Spleen (tissue), 11 donors: ENCODE measurements around the gene RUNDC1. TPM values are rescaled to one million over a fixed set of nuclear protein-coding genes. Genes with fewer than 3 reads are reported as not detected.

Source experiments
- DNase-seq: peaks from one replicate; pipeline ENCODE4 v3.0.0-alpha.2; 2020
- H3K27ac ChIP-seq, 8 donors: fragments of 200-600 bp; sonication (generic) in 7 of 8; 1 replicate in 4 of 8; 2 replicates in 4 of 8; pipeline versions ENCODE4 v1.5.0 to v1.8.0; 2016 to 2021; ENCODE audit warnings: inconsistent platforms in 4 of 8, mild to moderate bottlenecking in 4 of 8, moderate library complexity in 1 of 8
- H3K27me3 ChIP-seq, 7 donors: fragments of 200-600 bp; sonication (generic) in 6 of 7; replicated peaks in 1 of 7; 1 replicate in 4 of 7; 2 replicates in 3 of 7; pipeline versions ENCODE4 v1.5.0 to v1.8.0; 2016 to 2021; ENCODE audit warnings: inconsistent platforms in 3 of 7, mild to moderate bottlenecking in 1 of 7
- H3K36me3 ChIP-seq, 6 donors: fragments of 200-600 bp; sonication (generic) in 5 of 6; 1 replicate in 4 of 6; 2 replicates in 2 of 6; pipeline versions ENCODE4 v1.5.0 to v1.8.0; 2016 to 2021; ENCODE audit warnings: inconsistent platforms in 2 of 6
- H3K4me1 ChIP-seq, 6 donors: fragments of 200-600 bp; sonication (generic) in 5 of 6; 1 replicate in 3 of 6; 2 replicates in 3 of 6; pipeline versions ENCODE4 v1.5.0 to v1.8.0; 2016 to 2021; ENCODE audit warnings: inconsistent platforms in 3 of 6
- H3K4me3 ChIP-seq, 8 donors: fragments of 200-600 bp; sonication (generic) in 7 of 8; 1 replicate in 4 of 8; 2 replicates in 4 of 8; pipeline versions ENCODE4 v1.5.0 to v1.8.0; 2016 to 2021; ENCODE audit warnings: inconsistent platforms in 4 of 8, mild to moderate bottlenecking in 4 of 8, moderate library complexity in 2 of 8
- H3K9me3 ChIP-seq, 8 donors: fragments of 200-600 bp; sonication (generic) in 7 of 8; 1 replicate in 4 of 8; 2 replicates in 4 of 8; pipeline versions ENCODE4 v1.5.0 to v1.8.0; 2016 to 2021; ENCODE audit warnings: inconsistent platforms in 4 of 8
- CTCF ChIP-seq, 11 experiments: fragments of 200-600 bp in 7 of 11; fragments of 450-650 bp in 4 of 11; sonication (generic) in 4 of 11; IDR thresholded peaks in 8 of 11; conservative IDR thresholded peaks in 3 of 11; 1 replicate in 7 of 11; 2 replicates in 4 of 11; pipeline versions ENCODE4 v1.4.0 to v1.8.0; 2016 to 2021; ENCODE audit warnings: antibody characterized with exemption in 11 of 11, inconsistent platforms in 4 of 11, mild to moderate bottlenecking in 1 of 11
- POLR2A ChIP-seq, 3 donors: fragments of 450-650 bp; IDR thresholded peaks; one replicate each; pipeline ENCODE4 v1.5.1; 2017; ENCODE audit warnings: antibody characterized with exemption in 3 of 3, mild to moderate bottlenecking in 1 of 3
- POLR2AphosphoS5 ChIP-seq, 3 donors: sonication (generic); formaldehyde crosslinking; IDR thresholded peaks; one replicate each; pipeline ENCODE4 v1.5.1; 2017; ENCODE audit warnings: antibody characterized with exemption in 3 of 3
- WGBS, 5 donors: extraction: QIAGEN DNeasy Blood & Tissue Kit in 3 of 5; methylation state at CpG; one replicate each; pipeline versions ENCODE4 v1.1.5 to v1.1.7; 2013 to 2018; 5-methylcytosine and 5-hydroxymethylcytosine counted together
- intact Hi-C: fragments of 100-400 bp; cut with DNase I; formaldehyde crosslinking; loops from one replicate; pipeline ENCODE4 v1.15.0; 2023; ENCODE audit warnings: low total_unique reads
- polyA plus RNA-seq, 3 donors: library from polyadenylated mRNA; stranded (reverse); fragments of 200-250 nt; gene quantifications; one replicate each; pipeline ENCODE4 v1.2.1, GENCODE V29; 2013
- total RNA-seq, 7 donors: library from RNA; depleted of rRNA in 3 of 7; stranded (reverse); fragments of >200 nt in 3 of 7; fragmentation: NEBNext Ultra II Directional in 4 of 7; extraction: Animal tissue kit (Norgen Biotek cat#: 25700) in 4 of 7; gene quantifications; one replicate each; pipeline versions ENCODE4 v1.1.0 to v1.2.1, GENCODE V29; 2016 to 2021
- donor health status: healthy with polysubstance abuse.
- donor health status: DM: no; HTN: no; CAD: no; lungs with moderate emphysema.
- donor health status: DM: no; HTN: no; CAD: no.
- donor health status: Bipolar disorder and iron deficiency.
- donor health status: healthy.
- donor health status: DM: no; HTN: no; CAD: no.
- donor health status: DM: yes; HTN: yes; CAD: no.

RUNDC1 gene
- total and polyA plus RNA-seq, 10 donors = 6.7 to 27.9 (median 19.3) TPM

- peak overlapping the region in 1 of 8 donors; percentile 83 for H3K4me3 ChIP-seq
- TF ChIP-seq POLR2A (IDR thresholded peaks at IDR 0.05) (no peak), CTCF (IDR thresholded peaks at IDR 0.05 in 8 of 11, conservative IDR thresholded peaks at IDR 0.05 in 3 of 11) (no peak), POLR2AphosphoS5 (IDR thresholded peaks at IDR 0.05) (no peak)
- H3K27ac ChIP-seq = no peak overlapping the region
- DNase-seq = no peak
- WGBS, 5 donors = 69 to 79% (median 74%) methylated on average over 14 to 16 of the region's 16 CpGs
- intact Hi-C loops = no loop called here
- peaks cover 6 to 43% (median 27%) of the 10 kb centered on the region in 6 donors for H3K4me1 ChIP-seq
- no peaks in the 10 kb centered on the region for H3K9me3 ChIP-seq
- H3K36me3 ChIP-seq = no peaks in the 10 kb centered on the region
- no peaks in the 10 kb centered on the region for H3K27me3 ChIP-seq
These were observed 45.6 kb downstream of the RUNDC1 start for GRCh38 chr17:43025766-43026537.

DNA sequence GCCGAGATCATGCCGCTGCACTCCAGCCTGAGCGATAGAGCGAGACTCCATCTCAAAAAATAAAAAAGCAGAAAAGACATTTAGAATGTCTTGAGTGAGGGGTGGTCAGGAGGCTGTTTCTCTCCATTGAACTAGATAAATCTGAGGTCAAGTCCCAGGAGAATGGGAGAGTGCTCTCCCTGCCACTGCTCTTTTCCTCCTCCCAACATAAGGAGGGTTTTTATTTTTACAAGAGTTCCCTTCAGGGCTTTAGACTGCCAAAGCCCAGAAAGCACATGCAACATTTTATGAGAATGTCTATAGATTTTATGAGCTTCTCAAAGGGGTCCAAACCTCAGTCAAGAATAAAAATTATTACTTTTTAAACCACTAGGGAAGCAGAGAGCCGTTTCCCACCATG, 46.2 kb downstream of the RUNDC1 start:
- DNase-seq = no peak
- intact Hi-C loops = no loop called here
- WGBS, 5 donors = 60 to 72% (median 70%) methylated on average over 5 of the region's 5 CpGs

GRCh38 chr17:43027091-43028032, 47.0 kb downstream of the RUNDC1 start:
- no peak for TF ChIP-seq POLR2AphosphoS5 (IDR thresholded peaks at IDR 0.05)
- TF ChIP-seq CTCF (IDR thresholded peaks at IDR 0.05 in 8 of 11, conservative IDR thresholded peaks at IDR 0.05 in 3 of 11) = no peak
- no peak for TF ChIP-seq POLR2A (IDR thresholded peaks at IDR 0.05)
- no peaks in the 10 kb centered on the region for H3K36me3 ChIP-seq
- no peaks in the 10 kb centered on the region for H3K9me3 ChIP-seq
- H3K27ac ChIP-seq = no peak overlapping the region
- peaks cover 5 to 32% (median 21%) of the 10 kb centered on the region in 6 donors for H3K4me1 ChIP-seq
- WGBS, 5 donors = 78 to 89% (median 84%) methylated on average over 8 to 9 of the region's 9 CpGs
- H3K27me3 ChIP-seq = no peaks in the 10 kb centered on the region
- intact Hi-C loops = no loop called here
- no peak overlapping the region for H3K4me3 ChIP-seq
- DNase-seq = no peak

More for the DNA sequence above, 46.2 kb downstream of the RUNDC1 start:
- Histone ChIP-seq H3K27ac (no peak overlapping the region), H3K36me3 (no peaks in the 10 kb centered on the region), H3K9me3 (no peaks in the 10 kb centered on the region), H3K27me3 (no peaks in the 10 kb centered on the region), H3K4me1 (peaks cover 6 to 36% (median 22%) of the 10 kb centered on the region in 6 donors), H3K4me3 (no peak overlapping the region)
- TF ChIP-seq POLR2AphosphoS5 (IDR thresholded peaks at IDR 0.05) (no peak), CTCF (IDR thresholded peaks at IDR 0.05 in 8 of 11, conservative IDR thresholded peaks at IDR 0.05 in 3 of 11) (no peak), POLR2A (IDR thresholded peaks at IDR 0.05) (no peak)
